B cell (primary cell): ENCODE data around the gene CATSPERZ. TPM values are rescaled to one million over a fixed set of nuclear protein-coding genes. Genes with fewer than 3 reads are reported as not detected.

Experiments used
- ATAC-seq: fragments of 200-7000 bp; cut with Tn5 transposase; one replicate; pipeline ENCODE4 v1.10.0; 2021; ENCODE audit warnings: low read depth, mild to moderate bottlenecking, moderate number of reproducible peaks, moderate library complexity
- CTCF ChIA-PET: fragments of 350-600 bp; sonication (Branson Sonifier 250); formaldehyde crosslinking; loops from one replicate; lab custom pipeline; 2021; ENCODE audit warnings: antibody characterized with exemption, inconsistent platforms; lab: Charles Lee
- POLR2A ChIA-PET: fragments of 350-600 bp; sonication (Branson Sonifier 250); formaldehyde crosslinking; loops from one replicate; lab custom pipeline; 2021; ENCODE audit warnings: antibody characterized with exemption; lab: Charles Lee
- DNase-seq: peaks from one replicate; pipeline ENCODE4 v3.0.0; 2013
- H2AFZ ChIP-seq: 2 replicates; pipeline ENCODE4 v1.6.1; 2012; ENCODE audit warnings: mild to moderate bottlenecking, low read depth, low read length; ENCODE audit not compliant: insufficient read depth, poor library complexity, severe bottlenecking
- H3K27ac ChIP-seq, 2 donors: 1 replicate in 1 of 2; 2 replicates in 1 of 2; pipeline ENCODE4 v1.5.1; 2012 to 2013; ENCODE audit warnings: low read length in 2 of 2, mild to moderate bottlenecking in 2 of 2, moderate library complexity in 1 of 2
- H3K27me3 ChIP-seq, 4 experiments: fragments of 200-600 bp in 1 of 4; sonication (generic) in 1 of 4; replicated peaks in 1 of 4; 1 replicate in 2 of 4; 2 replicates in 2 of 4; pipeline versions ENCODE4 v1.6.1 to v1.7.0; 2013 to 2016; ENCODE audit warnings: low read length in 3 of 4, mild to moderate bottlenecking in 2 of 4, mixed read lengths in 1 of 4, moderate library complexity in 1 of 4; ENCODE audit not compliant: insufficient read depth in 4 of 4, control insufficient read depth in 3 of 4; ENCODE audit errors: control extremely low read depth in 1 of 4
- H3K36me3 ChIP-seq, 2 experiments: replicated peaks in 1 of 2; 1 replicate in 1 of 2; 2 replicates in 1 of 2; pipeline versions ENCODE4 v1.6.1 to v1.7.1; 2013; ENCODE audit warnings: low read length in 1 of 2; ENCODE audit not compliant: insufficient read depth in 2 of 2, control insufficient read depth in 1 of 2; ENCODE audit errors: control extremely low read depth in 1 of 2, extremely low read depth in 1 of 2
- H3K4me1 ChIP-seq, 2 donors: fragments of 200-600 bp in 1 of 2; sonication (generic) in 1 of 2; 1 replicate in 1 of 2; 2 replicates in 1 of 2; pipeline versions ENCODE4 v1.5.1 to v1.6.1; 2013 to 2017; ENCODE audit warnings: low read length in 2 of 2; ENCODE audit not compliant: control insufficient read depth in 2 of 2, insufficient read depth in 2 of 2
- H3K4me2 ChIP-seq: replicated peaks from 2 replicates; pipeline ENCODE3; 2012; ENCODE audit warnings: mild to moderate bottlenecking, low read depth, low read length; ENCODE audit not compliant: poor library complexity, severe bottlenecking
- H3K4me3 ChIP-seq, 5 experiments: fragments of 200-600 bp in 1 of 5; sonication (generic) in 1 of 5; 1 replicate in 3 of 5; 2 replicates in 2 of 5; pipeline versions ENCODE4 v1.5.1 to v1.7.0; 2011 to 2016; ENCODE audit warnings: low read length in 4 of 5, mild to moderate bottlenecking in 4 of 5, low read depth in 2 of 5, control low read depth in 1 of 5, moderate library complexity in 1 of 5; ENCODE audit not compliant: insufficient read depth in 1 of 5; ENCODE audit errors: control extremely low read depth in 1 of 5, extremely low read depth in 1 of 5
- H3K79me2 ChIP-seq: fragments of 200-600 bp; sonication (generic); one replicate; pipeline ENCODE4 v1.6.0; 2016; ENCODE audit warnings: low read length; ENCODE audit not compliant: control insufficient read depth, insufficient read depth
- H3K9ac ChIP-seq: fragments of 200-600 bp; sonication (generic); 2 replicates; pipeline ENCODE4 v1.6.1; 2017; ENCODE audit warnings: mild to moderate bottlenecking, low read length, moderate library complexity
- H3K9me3 ChIP-seq, 3 donors: one replicate each; pipeline versions ENCODE4 v1.6.1 to v1.7.1; 2013; ENCODE audit warnings: low read length in 2 of 3; ENCODE audit not compliant: control insufficient read depth in 2 of 3, insufficient read depth in 1 of 3; ENCODE audit errors: control extremely low read depth in 1 of 3
- H4K20me1 ChIP-seq: 2 replicates; pipeline ENCODE4 v1.6.0; 2012; ENCODE audit warnings: mild to moderate bottlenecking, low read length; ENCODE audit not compliant: insufficient read depth, control insufficient read depth, poor library complexity, severe bottlenecking
- H3K27ac Mint-ChIP-seq: one replicate; pipeline ENCODE4 v1.8.0; 2021; ENCODE audit warnings: mixed read lengths
- H3K27me3 Mint-ChIP-seq: one replicate; pipeline ENCODE4 v1.8.0; 2021; ENCODE audit warnings: mixed read lengths
- H3K4me1 Mint-ChIP-seq: one replicate; pipeline ENCODE4 v1.8.0; 2021; ENCODE audit warnings: mixed read lengths
- H3K4me3 Mint-ChIP-seq: one replicate; pipeline ENCODE4 v1.8.0; 2021; ENCODE audit warnings: mixed read lengths
- H3K9me3 Mint-ChIP-seq: one replicate; pipeline ENCODE4 v1.8.0; 2022; ENCODE audit warnings: mixed read lengths; ENCODE audit not compliant: insufficient read depth
- EZH2 ChIP-seq: IDR thresholded peaks from 2 replicates; pipeline ENCODE4 v1.6.1; 2012; ENCODE audit warnings: borderline replicate concordance, low read depth, mild to moderate bottlenecking, moderate library complexity, low read length; ENCODE audit not compliant: insufficient read depth, poor library complexity, severe bottlenecking
- WGBS: methylation state at CpG from one replicate; pipeline ENCODE4 v1.1.5; 2013; ENCODE audit warnings: missing lambda C conversion rate; ENCODE audit not compliant: insufficient coverage; 5-methylcytosine and 5-hydroxymethylcytosine counted together
- intact Hi-C: fragments of 100-400 bp; cut with micrococcal nuclease; formaldehyde crosslinking; loops from one replicate; pipeline ENCODE4 v1.10.0; 2022
- polyA plus RNA-seq: library from polyadenylated mRNA; depleted of rRNA; stranded (reverse); fragments of >200 nt; gene quantifications from 2 replicates; pipeline ENCODE4 v1.2.3, GENCODE V29; 2012
- total RNA-seq, 2 donors: library from RNA; stranded (reverse); fragments of 120-200 nt in 1 of 2; gene quantifications; 1 replicate in 1 of 2; 2 replicates in 1 of 2; pipeline versions ENCODE4 v1.2.3 to v1.2.4, GENCODE V29; 2013 to 2022
- TF ChIP-seq, protein P1 (sequence below): fragments of 200-600 bp; IDR thresholded peaks from one replicate; pipeline ENCODE4 v1.8.0; 2022; ENCODE audit warnings: antibody characterized with exemption, mild to moderate bottlenecking

The CATSPERZ gene
- total and polyA plus RNA-seq, 2 donors (not counting 1 experiment from before 2014, with no cell fraction given) = 0.39 TPM; not detected in 1

DNA sequence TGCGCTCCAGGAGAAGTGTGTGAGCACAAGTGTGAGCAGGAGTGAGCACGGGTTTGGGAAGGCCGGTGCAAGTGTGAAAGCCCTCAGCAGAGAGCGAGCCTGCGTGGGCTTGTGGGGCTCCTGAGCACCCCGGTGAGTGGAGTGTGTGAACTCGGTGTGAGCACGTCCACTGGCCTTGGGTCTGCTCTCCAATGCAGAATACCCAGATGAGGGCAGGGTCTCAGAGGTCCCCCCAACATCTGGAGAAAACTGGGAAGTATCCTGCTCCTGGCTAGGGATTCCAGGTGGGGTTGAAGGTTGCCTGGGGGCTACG lies 6.4 kb downstream of the CATSPERZ start:
- H3K4me1 ChIP-seq = peaks cover 11 to 27% of the 10 kb centered on the region in 2 donors
- H3K9ac ChIP-seq = peak overlapping the region; percentile 84
- ATAC-seq (no peak), DNase-seq (no peak)
- Mint-ChIP-seq H3K4me3 (peak overlapping the region; percentile 98), H3K27me3 (no peaks in the 10 kb centered on the region), H3K9me3 (no peaks in the 10 kb centered on the region), H3K4me1 (peaks cover 19% of the 10 kb centered on the region), H3K27ac (peak overlapping the region; percentile 95)
- CTCF ChIA-PET = interaction anchor here (2.6 to 5.3 kb wide), 2 partner anchors 11 to 48 kb away, joined by 11 to 52 read pairs; partner anchors contain the start of genes PRDX5 and TRMT112
- POLR2A ChIA-PET = no interaction called here
- peaks cover 22% of the 10 kb centered on the region for H4K20me1 ChIP-seq
- no peak for TF ChIP-seq EZH2
- TF ChIP-seq, protein P1, sequence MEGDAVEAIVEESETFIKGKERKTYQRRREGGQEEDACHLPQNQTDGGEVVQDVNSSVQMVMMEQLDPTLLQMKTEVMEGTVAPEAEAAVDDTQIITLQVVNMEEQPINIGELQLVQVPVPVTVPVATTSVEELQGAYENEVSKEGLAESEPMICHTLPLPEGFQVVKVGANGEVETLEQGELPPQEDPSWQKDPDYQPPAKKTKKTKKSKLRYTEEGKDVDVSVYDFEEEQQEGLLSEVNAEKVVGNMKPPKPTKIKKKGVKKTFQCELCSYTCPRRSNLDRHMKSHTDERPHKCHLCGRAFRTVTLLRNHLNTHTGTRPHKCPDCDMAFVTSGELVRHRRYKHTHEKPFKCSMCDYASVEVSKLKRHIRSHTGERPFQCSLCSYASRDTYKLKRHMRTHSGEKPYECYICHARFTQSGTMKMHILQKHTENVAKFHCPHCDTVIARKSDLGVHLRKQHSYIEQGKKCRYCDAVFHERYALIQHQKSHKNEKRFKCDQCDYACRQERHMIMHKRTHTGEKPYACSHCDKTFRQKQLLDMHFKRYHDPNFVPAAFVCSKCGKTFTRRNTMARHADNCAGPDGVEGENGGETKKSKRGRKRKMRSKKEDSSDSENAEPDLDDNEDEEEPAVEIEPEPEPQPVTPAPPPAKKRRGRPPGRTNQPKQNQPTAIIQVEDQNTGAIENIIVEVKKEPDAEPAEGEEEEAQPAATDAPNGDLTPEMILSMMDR = no peak
- H2AFZ ChIP-seq = peak overlapping the region; percentile 77
- H3K79me2 ChIP-seq = peaks cover 40% of the 10 kb centered on the region
- H3K4me3 ChIP-seq = peak overlapping the region; percentile 56 to 87 (median 79)
- WGBS = 24% methylated on average over 9 of the region's 9 CpGs
- peak overlapping the region; percentile 76 for H3K4me2 ChIP-seq
- peak overlapping the region in 1 of 2 donors; percentile 66 for H3K27ac ChIP-seq
- intact Hi-C loops = loop anchor here (1.0 to 10.0 kb wide), 2 partner anchors 49 to 472 kb away; partner anchors contain the start of gene MARK2
- H3K27me3 ChIP-seq = peaks cover 0 to 12% (median 3%) of the 10 kb centered on the region in 4 experiments
- peaks cover 0 to 3% (median 0%) of the 10 kb centered on the region in 3 donors for H3K9me3 ChIP-seq
- peaks cover 0 to 9% of the 10 kb centered on the region in 2 experiments for H3K36me3 ChIP-seq
